Measurements from ENCODE around the gene CIPC. TPM values are rescaled to one million over a fixed set of nuclear protein-coding genes. Genes with fewer than 3 reads are reported as not detected.

CIPC gene
- total and polyA plus RNA-seq, 9 of the 15 experiments (the other 6 are each of a cell fraction or from before 2014, with no cell fraction given), result 5.0 to 16.9 (median 10.7) TPM

GRCh38 chr14:77088219-77088618 lies 9.8 kb upstream of the CIPC start (continued):
- TF ChIP-seq STAT6 (CRISPR knock-in tag; IDR thresholded peaks at IDR 0.05) (no peak), SFPQ (IDR thresholded peaks at IDR 0.05; ENCODE audit: low read depth, low read length) (no peak), ARID3A (IDR thresholded peaks at IDR 0.05; ENCODE audit: borderline replicate concordance, low read depth, low read length) (no peak)
- TF ChIP-seq, protein P1, sequence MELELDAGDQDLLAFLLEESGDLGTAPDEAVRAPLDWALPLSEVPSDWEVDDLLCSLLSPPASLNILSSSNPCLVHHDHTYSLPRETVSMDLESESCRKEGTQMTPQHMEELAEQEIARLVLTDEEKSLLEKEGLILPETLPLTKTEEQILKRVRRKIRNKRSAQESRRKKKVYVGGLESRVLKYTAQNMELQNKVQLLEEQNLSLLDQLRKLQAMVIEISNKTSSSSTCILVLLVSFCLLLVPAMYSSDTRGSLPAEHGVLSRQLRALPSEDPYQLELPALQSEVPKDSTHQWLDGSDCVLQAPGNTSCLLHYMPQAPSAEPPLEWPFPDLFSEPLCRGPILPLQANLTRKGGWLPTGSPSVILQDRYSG (tag; conservative IDR thresholded peaks at IDR 0.05; ENCODE audit: low read depth), result no peak
